ENCODE measurements around the gene ZNF644.

Gene ZNF644

GRCh38 chr1:90959352-90960206, 62.3 kb downstream of the ZNF644 start:
- no peak for DNase-seq (ENCODE audit: extremely low spot score)
- ChIA-PET CTCF (interaction anchor here (1.4 kb wide), 1 partner anchor 207 kb away, joined by 3 read pairs; no protein-coding TSS in a partner anchor), POLR2A (no interaction called here)
- no peak for TF ChIP-seq CTCF (IDR thresholded peaks at IDR 0.05; ENCODE audit: control extremely low read depth, extremely low read depth, low read depth, missing control alignments)

- no peak for DNase-seq (ENCODE audit: extremely low spot score)
- TF ChIP-seq CTCF (IDR thresholded peaks at IDR 0.05; ENCODE audit: control extremely low read depth, extremely low read depth, low read depth, missing control alignments) = no peak
- ChIA-PET POLR2A (no interaction called here), CTCF (no interaction called here)
Measured at GRCh38 chr1:90957497-90957896, 64.3 kb downstream of the ZNF644 start.

GRCh38 chr1:90955769-90956168, 66.1 kb downstream of the ZNF644 start:
- POLR2A ChIA-PET = no interaction called here
- no peak for TF ChIP-seq CTCF (IDR thresholded peaks at IDR 0.05; ENCODE audit: control extremely low read depth, extremely low read depth, low read depth, missing control alignments)
- CTCF ChIA-PET = interaction anchor here (1.1 to 1.4 kb wide), 2 partner anchors 11 to 209 kb away, joined by 3 to 5 read pairs; no protein-coding TSS in a partner anchor
- no peak for DNase-seq (ENCODE audit: extremely low spot score)

GRCh38 chr1:90952906-90953305, 68.9 kb downstream of the ZNF644 start:
- TF ChIP-seq CTCF (IDR thresholded peaks at IDR 0.05; ENCODE audit: control extremely low read depth, extremely low read depth, low read depth, missing control alignments) = no peak
- ChIA-PET POLR2A (no interaction called here), CTCF (interaction anchor here (0.7 to 1.4 kb wide), 2 partner anchors 16 to 212 kb away, joined by 3 to 4 read pairs; no protein-coding TSS in a partner anchor)
- no peak for DNase-seq (ENCODE audit: extremely low spot score)

- TF ChIP-seq CTCF (IDR thresholded peaks at IDR 0.05; ENCODE audit: control extremely low read depth, extremely low read depth, low read depth, missing control alignments) = no peak
- ChIA-PET CTCF (no interaction called here), POLR2A (no interaction called here)
- DNase-seq (ENCODE audit: extremely low spot score) = no peak
Measured at GRCh38 chr1:90951009-90951408, 70.8 kb downstream of the ZNF644 start.

- no peak for DNase-seq (ENCODE audit: extremely low spot score)
- CTCF ChIA-PET = interaction anchor here (1.4 kb wide), 1 partner anchor 10 kb away, joined by 3 read pairs; no protein-coding TSS in a partner anchor
- POLR2A ChIA-PET = no interaction called here
- TF ChIP-seq CTCF (IDR thresholded peaks at IDR 0.05; ENCODE audit: control extremely low read depth, extremely low read depth, low read depth, missing control alignments) = no peak
Measured at GRCh38 chr1:90948301-90948700, 73.5 kb downstream of the ZNF644 start.

Measured in GM10248 (cell line).